T-helper 22 cell (primary cell): ENCODE results near the gene CELF2.
"Not testable (repeated sequence)": the region's sequence is repeated elsewhere in the genome, so short reads cannot be mapped to it uniquely, and the experiment has no call there.

Source experiments
- DNase-seq: peaks from one replicate; pipeline ENCODE4 v3.0.0-alpha.2; 2020; ENCODE audit warnings: low read depth

The CELF2 gene

GRCh38 chr10:11330383-11331045 lies 312.8 kb downstream of the CELF2 start:
- DNase-seq, result no peak

GRCh38 chr10:11331046-11331577 lies 313.4 kb downstream of the CELF2 start:
- no peak for DNase-seq

- no peak for DNase-seq
Observed at GRCh38 chr10:11331726-11332125, 314.1 kb downstream of the CELF2 start.

DNA sequence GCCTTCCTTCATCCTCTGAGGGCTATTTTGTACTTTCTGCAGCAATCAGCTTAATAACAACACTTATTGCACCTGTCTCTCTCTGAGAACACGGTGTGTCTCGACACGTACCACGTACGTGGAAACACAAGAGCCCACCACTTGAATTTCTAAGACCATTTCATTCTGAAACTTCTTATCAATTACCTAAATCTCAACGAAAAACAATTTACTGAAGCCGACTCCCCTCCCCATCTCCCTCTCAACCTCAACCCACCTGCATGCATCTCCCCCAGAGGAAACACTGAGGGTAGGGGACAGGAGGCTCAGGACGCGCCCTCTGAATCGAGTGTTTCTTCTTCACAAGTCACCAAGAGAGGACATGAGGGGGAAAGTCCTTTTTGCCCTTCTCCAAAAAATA lies 315.2 kb downstream of the CELF2 start:
- DNase-seq, result no peak

DNA sequence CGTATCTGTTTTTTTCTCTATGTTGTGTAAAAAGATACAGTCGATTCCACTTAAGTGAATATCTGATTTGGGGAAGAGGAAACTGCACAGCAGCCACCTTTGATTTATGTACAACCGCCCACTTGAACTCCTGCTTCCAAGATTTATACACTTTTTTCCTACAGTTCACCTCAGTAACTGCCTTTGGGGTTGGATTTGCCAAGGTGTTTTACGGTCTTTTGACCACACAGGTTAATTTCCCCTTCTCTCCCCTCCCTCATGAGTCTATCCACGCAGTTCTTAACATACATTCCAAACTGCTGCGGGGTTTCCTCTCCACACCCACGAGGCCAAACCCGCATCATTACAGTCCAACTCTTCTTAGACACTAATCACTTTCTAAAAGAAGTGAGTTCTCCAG lies 316.8 kb downstream of the CELF2 start:
- no peak for DNase-seq

DNA sequence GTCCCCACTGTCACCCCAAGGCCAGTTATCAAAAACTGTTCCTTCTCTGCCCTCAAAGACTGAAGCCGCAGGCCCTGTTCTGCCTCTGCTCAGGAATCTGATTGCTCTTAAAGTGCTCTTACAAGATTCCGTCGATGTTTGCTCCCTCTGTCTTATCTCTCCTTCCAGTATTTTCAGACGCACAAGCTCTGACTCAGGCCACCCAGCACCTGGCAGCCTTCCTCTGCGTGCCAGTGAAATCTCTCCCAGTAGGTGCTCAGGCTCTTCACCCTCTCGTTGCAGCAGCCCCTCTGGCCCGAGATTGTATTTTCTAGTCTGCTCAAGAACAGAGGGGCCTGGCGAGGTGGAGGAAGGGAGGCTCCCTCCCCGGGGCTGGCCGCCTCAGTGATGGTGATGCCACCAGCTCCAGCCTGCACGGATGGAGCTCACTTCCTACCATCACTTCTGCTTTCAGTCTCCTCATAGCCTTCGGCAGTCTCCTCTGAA lies 317.5 kb downstream of the CELF2 start:
- no peak for DNase-seq

GRCh38 chr10:11335881-11336430 lies 318.3 kb downstream of the CELF2 start:
- DNase-seq, result no peak

DNA sequence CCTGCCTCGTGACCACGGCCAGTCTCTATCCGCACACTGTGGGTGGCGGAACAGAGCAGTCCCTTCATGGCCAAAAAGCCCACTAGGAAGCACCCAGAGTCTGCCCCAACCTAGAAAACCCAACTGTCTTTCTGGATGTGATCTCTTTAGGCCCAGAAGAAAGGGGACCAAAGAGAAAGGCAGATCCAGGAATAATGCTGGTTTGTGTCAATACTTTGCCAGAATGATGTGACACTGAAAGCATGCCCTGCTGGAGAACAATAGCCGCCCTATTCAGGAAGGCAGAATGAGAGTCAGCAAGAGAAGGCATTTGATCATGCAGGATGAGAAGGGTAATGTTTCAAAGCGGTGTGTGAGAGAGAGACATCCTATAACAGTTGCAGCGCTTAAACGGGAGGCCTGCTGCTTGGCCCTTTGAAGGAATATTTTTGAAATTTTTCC lies 319.1 kb downstream of the CELF2 start:
- no peak for DNase-seq

- no peak for DNase-seq
Observed at GRCh38 chr10:11337516-11337915, 319.8 kb downstream of the CELF2 start.

GRCh38 chr10:11338160-11338844 lies 320.6 kb downstream of the CELF2 start:
- no peak for DNase-seq

- DNase-seq, result no peak
Observed at GRCh38 chr10:11339013-11339412, 321.3 kb downstream of the CELF2 start.

GRCh38 chr10:11339660-11340059 lies 322.0 kb downstream of the CELF2 start:
- no peak for DNase-seq

DNA sequence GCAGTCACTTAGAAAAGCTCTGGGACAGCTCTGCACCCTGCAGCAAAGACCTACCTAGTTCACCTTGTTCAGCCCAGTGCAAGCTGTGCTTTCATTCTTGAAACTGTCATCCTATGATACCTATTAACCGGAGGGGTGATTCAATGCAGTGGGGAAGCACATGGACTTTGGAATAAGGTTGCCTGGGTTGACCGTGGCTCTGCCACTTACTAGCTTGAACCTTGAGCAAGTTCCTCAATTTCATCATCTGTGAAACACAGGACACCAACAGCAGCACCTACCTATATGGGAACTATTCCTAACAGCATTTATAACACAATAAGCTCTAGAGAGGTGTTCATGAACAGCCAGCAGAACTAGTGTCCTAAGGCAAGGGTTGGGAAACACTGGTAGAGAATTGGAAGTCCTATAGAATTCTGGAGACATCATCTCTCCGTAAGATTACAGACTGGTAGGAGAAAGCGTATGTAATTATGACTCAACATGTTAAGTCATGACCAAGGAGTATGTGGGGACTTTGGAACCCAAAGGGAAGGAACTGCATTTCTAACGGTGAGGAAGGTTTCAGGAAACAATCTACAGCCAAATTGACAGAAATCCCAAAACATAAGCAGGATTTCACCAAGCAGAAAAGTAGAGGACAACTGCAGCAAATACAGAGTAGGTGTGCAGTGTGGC lies 323.8 kb downstream of the CELF2 start:
- DNase-seq, result no peak

DNA sequence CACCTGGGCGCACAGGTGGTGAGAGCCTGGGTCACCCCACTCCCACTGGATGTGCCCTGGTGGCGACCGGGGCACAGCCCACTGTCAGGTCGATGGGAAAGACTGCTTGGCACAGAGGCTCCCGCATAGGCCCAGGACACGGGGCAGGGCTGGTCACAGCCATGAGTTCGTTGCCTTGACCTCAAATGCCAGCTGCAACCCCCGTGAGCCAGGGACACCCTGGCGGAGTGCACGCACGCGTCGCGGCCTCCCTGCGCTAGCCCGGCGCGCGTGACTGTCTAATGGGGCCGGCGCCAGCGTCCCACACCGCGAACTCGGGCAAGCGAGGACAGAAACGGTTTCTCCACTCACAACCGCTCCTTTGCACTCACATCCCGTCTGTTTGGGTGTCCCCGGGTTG lies 326.4 kb downstream of the CELF2 start:
- no peak for DNase-seq

DNA sequence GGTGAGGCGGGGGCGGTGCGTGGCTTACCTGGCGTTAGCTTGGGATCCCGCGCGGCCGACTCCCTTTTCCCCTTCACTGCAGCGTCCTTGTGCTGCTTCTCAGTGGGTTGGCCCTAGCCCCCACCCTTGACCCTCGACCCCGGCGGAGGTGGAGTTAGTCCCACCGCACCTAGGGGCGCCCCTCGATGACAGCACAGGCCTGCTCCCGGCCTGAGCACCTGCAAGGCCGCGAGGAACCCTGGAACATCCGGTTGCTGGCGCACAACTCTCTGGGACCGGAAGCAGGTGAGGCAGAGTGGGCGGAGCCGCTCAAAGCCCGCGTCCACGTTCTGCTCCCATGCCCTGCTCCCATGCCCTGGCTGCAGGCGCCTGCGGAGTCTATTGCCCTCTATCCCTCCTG lies 326.9 kb downstream of the CELF2 start:
- DNase-seq, result no peak

- no peak for DNase-seq
Observed at GRCh38 chr10:11345224-11346054, 327.8 kb downstream of the CELF2 start.

GRCh38 chr10:11347580-11347979 lies 329.9 kb downstream of the CELF2 start:
- not testable (repeated sequence) for DNase-seq

DNA sequence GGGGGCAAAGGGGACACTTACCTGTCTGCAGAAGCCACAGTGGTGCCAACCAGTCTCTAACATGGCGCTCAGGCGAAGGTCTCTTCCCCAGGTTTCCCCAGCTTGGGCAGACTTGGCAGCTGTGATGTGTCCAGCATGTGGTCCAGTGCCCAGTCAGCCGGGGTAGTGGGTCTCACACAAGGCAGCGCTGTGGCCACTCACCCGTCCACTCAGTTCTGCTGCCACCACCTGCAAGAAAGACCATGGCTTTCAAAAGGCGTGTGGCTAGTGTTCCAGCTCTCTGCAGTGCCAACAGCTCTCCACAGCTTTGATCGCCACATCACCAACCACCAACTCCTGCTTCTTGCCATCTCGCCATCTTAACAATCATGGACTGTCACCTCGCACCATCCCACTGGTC lies 334.1 kb downstream of the CELF2 start:
- no peak for DNase-seq

DNA sequence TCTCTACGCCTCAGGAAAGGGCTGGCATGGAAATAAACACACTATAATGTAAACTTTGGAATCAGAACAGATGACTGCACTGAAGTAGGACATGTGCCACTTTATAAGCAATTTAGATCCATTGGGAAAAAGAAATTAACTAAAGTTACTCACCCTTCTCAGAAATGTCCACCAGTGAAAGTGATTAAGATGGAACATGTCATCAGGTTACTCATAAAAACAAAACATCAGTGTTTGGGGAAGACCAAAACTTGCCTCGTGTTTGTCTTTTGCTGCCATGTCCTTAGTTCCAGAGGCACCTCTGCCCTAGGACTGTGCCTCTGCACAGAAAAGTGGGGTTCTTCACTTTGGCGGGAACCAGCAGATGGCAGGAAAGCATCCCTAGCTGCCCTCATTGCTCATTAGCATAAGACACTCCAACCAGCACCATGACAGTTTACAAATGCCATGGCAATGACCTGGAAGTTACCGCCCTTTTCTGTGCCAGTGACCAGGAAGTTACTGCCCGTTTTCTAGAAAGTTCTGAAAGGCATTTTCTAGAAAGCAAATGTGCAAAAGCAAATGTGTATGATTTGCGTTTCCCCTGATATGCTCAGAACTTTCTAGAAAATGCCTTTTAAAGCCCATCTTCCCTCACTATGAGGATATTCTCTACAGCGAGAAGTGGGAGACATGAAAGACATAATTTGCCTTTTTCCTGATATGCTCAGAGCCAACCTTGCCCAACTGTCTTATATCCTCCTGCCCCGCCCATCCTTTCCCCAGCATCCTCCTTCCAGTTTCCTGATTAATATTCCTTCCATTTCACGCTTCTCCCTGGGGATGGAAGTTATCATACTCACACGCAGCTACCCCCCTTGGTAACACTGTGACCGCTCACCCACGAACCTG lies 335.6 kb downstream of the CELF2 start:
- DNase-seq, result no peak

GRCh38 chr10:11354823-11355222 lies 337.2 kb downstream of the CELF2 start:
- DNase-seq, result no peak

GRCh38 chr10:11355592-11355991 lies 337.9 kb downstream of the CELF2 start:
- DNase-seq, result no peak
